Upper lobe of left lung (tissue), 6 donors: ENCODE results near the gene DLGAP4. TPM values are rescaled to one million over a fixed set of nuclear protein-coding genes. Genes with fewer than 3 reads are reported as not detected.

Source experiments
- ATAC-seq, 2 donors: fragments of 200-7000 bp; cut with Tn5 transposase; one replicate each; pipeline ENCODE4 v1.9.1; 2022; ENCODE audit warnings: mild to moderate bottlenecking in 2 of 2, moderate library complexity in 2 of 2; ENCODE audit not compliant: low FRiP score in 2 of 2
- DNase-seq, 2 donors: peaks; one replicate each; pipeline ENCODE4 v3.0.0-alpha.2; 2019 to 2020
- H3K27ac ChIP-seq, 4 donors: fragments of 200-600 bp; sonication (generic); one replicate each; pipeline ENCODE4 v1.5.1; 2016 to 2019
- H3K27me3 ChIP-seq, 4 donors: fragments of 200-600 bp; sonication (generic); one replicate each; pipeline ENCODE4 v1.5.1; 2017 to 2019
- H3K36me3 ChIP-seq, 4 donors: fragments of 200-600 bp; sonication (generic); one replicate each; pipeline ENCODE4 v1.5.1; 2016 to 2019
- H3K4me1 ChIP-seq, 4 donors: fragments of 200-600 bp; sonication (generic); one replicate each; pipeline ENCODE4 v1.5.1; 2018 to 2019
- H3K4me3 ChIP-seq, 4 donors: fragments of 200-600 bp; sonication (generic); one replicate each; pipeline ENCODE4 v1.5.1; 2017 to 2019; ENCODE audit warnings: mild to moderate bottlenecking in 2 of 4, moderate library complexity in 1 of 4
- H3K9me3 ChIP-seq, 4 donors: fragments of 200-600 bp; sonication (generic); one replicate each; pipeline ENCODE4 v1.5.1; 2018 to 2019
- CTCF ChIP-seq, 6 experiments: fragments of 450-650 bp in 4 of 6; fragments of 200-600 bp in 2 of 6; sonication (generic) in 2 of 6; IDR thresholded peaks; one replicate each; pipeline ENCODE4 v1.5.1; 2016 to 2019; ENCODE audit warnings: antibody characterized with exemption in 6 of 6
- EP300 ChIP-seq, 4 donors: sonication (generic); formaldehyde crosslinking; IDR thresholded peaks; one replicate each; pipeline ENCODE4 v1.5.1; 2017; ENCODE audit warnings: antibody characterized with exemption in 4 of 4, control low read depth in 2 of 4
- POLR2A ChIP-seq, 4 donors: fragments of 450-650 bp; IDR thresholded peaks; one replicate each; pipeline ENCODE4 v1.5.1; 2016 to 2017; ENCODE audit warnings: antibody characterized with exemption in 4 of 4, mild to moderate bottlenecking in 2 of 4
- POLR2AphosphoS5 ChIP-seq, 2 donors: sonication (generic); formaldehyde crosslinking; IDR thresholded peaks; one replicate each; pipeline ENCODE4 v1.5.1; 2017; ENCODE audit warnings: antibody characterized with exemption in 2 of 2
- WGBS, 2 donors: methylation state at CpG; one replicate each; pipeline ENCODE4 v1.1.5; 2017 to 2018; 5-methylcytosine and 5-hydroxymethylcytosine counted together
- total RNA-seq, 6 donors: library from RNA; depleted of rRNA in 4 of 6; stranded (reverse); fragments of >200 nt in 4 of 6; gene quantifications; one replicate each; pipeline versions ENCODE4 v1.1.0 to v1.2.1, GENCODE V29; 2016 to 2021
- donor health status: DM: no; HTN: no; CAD: no; lungs with moderate emphysema.
- donor health status: DM: no; HTN: yes; CAD: no; lungs with severe emphysema.

The DLGAP4 gene
- total RNA-seq, 6 donors from 2014 or later: 31.5 to 92.0 (median 49.9) TPM

- Histone ChIP-seq H3K36me3 (no peaks in the 10 kb centered on the region), H3K4me3 (no peak overlapping the region), H3K9me3 (no peaks in the 10 kb centered on the region), H3K27ac (no peak overlapping the region), H3K27me3 (no peaks in the 10 kb centered on the region), H3K4me1 (no peaks in the 10 kb centered on the region)
- no peak for DNase-seq
- WGBS, 2 donors: 85 to 92% methylated on average over 1 of the region's 1 CpG
- TF ChIP-seq EP300 (IDR thresholded peaks at IDR 0.05): no peak
- TF ChIP-seq POLR2AphosphoS5 (IDR thresholded peaks at IDR 0.05): no peak
- no peak for TF ChIP-seq CTCF (IDR thresholded peaks at IDR 0.05)
- TF ChIP-seq POLR2A (IDR thresholded peaks at IDR 0.05): no peak
- no peak for ATAC-seq
Measured at GRCh38 chr20:36350439-36350838, 44.3 kb downstream of the DLGAP4 start.

DNA sequence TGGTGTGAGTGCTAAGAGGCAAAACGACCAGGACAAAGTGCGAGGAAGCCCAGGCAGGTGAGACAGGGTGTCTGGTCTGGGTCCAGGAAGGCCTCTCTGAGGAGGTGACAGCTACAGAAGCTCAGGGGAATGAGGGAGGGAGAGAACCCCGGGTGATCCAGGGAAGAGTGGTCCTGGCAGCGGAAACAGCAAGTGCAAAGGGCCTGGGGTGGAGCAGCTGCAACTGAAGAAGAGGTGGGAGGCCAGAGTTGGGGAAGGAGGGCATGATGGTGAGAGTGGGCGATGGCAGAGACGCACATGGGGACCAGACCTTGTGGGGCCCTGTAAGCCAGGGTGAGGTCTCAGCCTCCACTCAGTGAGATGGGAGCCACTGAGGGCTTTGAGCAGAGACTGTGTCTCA lies 45.8 kb downstream of the DLGAP4 start:
- no peak for TF ChIP-seq CTCF (IDR thresholded peaks at IDR 0.05)
- no peak for TF ChIP-seq POLR2AphosphoS5 (IDR thresholded peaks at IDR 0.05)
- TF ChIP-seq POLR2A (IDR thresholded peaks at IDR 0.05): no peak
- no peak for TF ChIP-seq EP300 (IDR thresholded peaks at IDR 0.05)
- no peak for ATAC-seq

DNA sequence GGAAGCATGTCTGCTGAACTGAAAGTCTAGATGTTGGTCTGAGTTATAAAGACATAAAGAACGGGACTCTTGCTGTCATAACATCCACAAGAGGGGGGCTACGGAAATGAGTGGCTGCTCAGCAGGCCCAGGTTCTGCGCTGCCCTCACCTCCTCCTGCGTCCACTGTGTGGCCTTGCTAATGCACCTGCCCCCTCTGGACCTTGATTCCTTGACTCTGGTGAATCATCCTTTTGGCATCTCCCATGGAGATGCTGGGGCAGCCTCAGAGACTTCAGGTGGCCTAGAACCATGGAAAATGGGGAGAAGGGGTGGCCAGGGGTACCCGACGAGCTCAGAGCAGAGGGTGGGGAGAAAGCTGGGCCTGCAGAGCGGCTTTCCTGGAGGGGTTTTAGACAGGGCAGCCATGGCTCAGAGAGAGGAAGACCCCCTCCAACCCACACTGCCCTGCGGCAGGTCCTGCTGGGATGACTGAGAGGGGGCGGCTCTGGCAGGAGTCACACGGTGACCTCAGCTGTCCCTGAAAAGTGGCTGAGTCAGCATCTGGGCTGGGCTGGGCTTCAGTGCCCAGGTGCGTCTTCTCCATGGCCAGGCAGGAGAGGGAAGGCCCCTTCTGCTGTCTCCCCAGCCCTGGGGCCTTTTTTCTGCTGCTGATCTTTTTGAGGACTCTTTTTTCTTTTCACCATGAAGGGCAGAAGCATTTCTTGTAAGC lies 46.9 kb downstream of the DLGAP4 start:
- 66 to 80% methylated on average over 9 to 10 of the region's 11 CpGs for WGBS, 2 donors
- ATAC-seq (no peak), DNase-seq (no peak)
- Histone ChIP-seq H3K27me3 (no peaks in the 10 kb centered on the region), H3K36me3 (no peaks in the 10 kb centered on the region), H3K4me1 (no peaks in the 10 kb centered on the region), H3K9me3 (no peaks in the 10 kb centered on the region), H3K27ac (no peak overlapping the region), H3K4me3 (no peak overlapping the region)
- no peak for TF ChIP-seq CTCF (IDR thresholded peaks at IDR 0.05)
- TF ChIP-seq POLR2A (IDR thresholded peaks at IDR 0.05): no peak
- no peak for TF ChIP-seq EP300 (IDR thresholded peaks at IDR 0.05)
- TF ChIP-seq POLR2AphosphoS5 (IDR thresholded peaks at IDR 0.05): no peak

More for the DNA sequence above, 45.8 kb downstream of the DLGAP4 start:
- DNase-seq: no peak
- H3K27me3 ChIP-seq: no peaks in the 10 kb centered on the region
- 84% methylated on average over 6 of the region's 6 CpGs for WGBS, 2 donors
- H3K36me3 ChIP-seq: no peaks in the 10 kb centered on the region
- H3K9me3 ChIP-seq: no peaks in the 10 kb centered on the region
- H3K4me1 ChIP-seq: no peaks in the 10 kb centered on the region
- no peak overlapping the region for H3K4me3 ChIP-seq
- H3K27ac ChIP-seq: no peak overlapping the region

- 56 to 73% methylated on average over 5 to 7 of the region's 9 CpGs for WGBS, 2 donors
- no peaks in the 10 kb centered on the region for H3K36me3 ChIP-seq
Measured at GRCh38 chr20:36353740-36354139, 47.6 kb downstream of the DLGAP4 start.

More at GRCh38 chr20:36353740-36354139, 47.6 kb downstream of the DLGAP4 start:
- H3K27ac ChIP-seq: no peak overlapping the region
- H3K4me3 ChIP-seq: no peak overlapping the region
- H3K9me3 ChIP-seq: no peaks in the 10 kb centered on the region
- ATAC-seq: no peak
- H3K4me1 ChIP-seq: no peaks in the 10 kb centered on the region
- TF ChIP-seq EP300 (IDR thresholded peaks at IDR 0.05) (no peak), CTCF (IDR thresholded peaks at IDR 0.05) (no peak), POLR2A (IDR thresholded peaks at IDR 0.05) (no peak), POLR2AphosphoS5 (IDR thresholded peaks at IDR 0.05) (no peak)
- DNase-seq: no peak
- H3K27me3 ChIP-seq: no peaks in the 10 kb centered on the region
